Cortex of kidney (tissue), 1 donor: Measurements from ENCODE around the gene TWIST2.

Source experiments
- DNase-seq: peaks from one replicate; lab custom pipeline; 2025; lab: John Stamatoyannopoulos, UW

Gene TWIST2

GRCh38 chr2:238890618-238891456, 43.0 kb downstream of the TWIST2 start:
- DNase-seq: no peak

- DNase-seq: no peak
Observed at GRCh38 chr2:238891457-238892203, 43.7 kb downstream of the TWIST2 start.

GRCh38 chr2:238892204-238892500, 44.3 kb downstream of the TWIST2 start:
- no peak for DNase-seq

- DNase-seq: no peak
Observed at GRCh38 chr2:238892796-238893195, 44.9 kb downstream of the TWIST2 start.

- no peak for DNase-seq
Observed at GRCh38 chr2:238893349-238894000, 45.6 kb downstream of the TWIST2 start.

GRCh38 chr2:238894226-238894949, 46.5 kb downstream of the TWIST2 start:
- no peak for DNase-seq

GRCh38 chr2:238894950-238895298, 47.0 kb downstream of the TWIST2 start:
- no peak for DNase-seq

GRCh38 chr2:238895361-238895882, 47.5 kb downstream of the TWIST2 start:
- no peak for DNase-seq

GRCh38 chr2:238895891-238896600, 48.2 kb downstream of the TWIST2 start:
- no peak for DNase-seq

- DNase-seq: no peak
Observed at GRCh38 chr2:238896641-238897040, 48.8 kb downstream of the TWIST2 start.

DNA sequence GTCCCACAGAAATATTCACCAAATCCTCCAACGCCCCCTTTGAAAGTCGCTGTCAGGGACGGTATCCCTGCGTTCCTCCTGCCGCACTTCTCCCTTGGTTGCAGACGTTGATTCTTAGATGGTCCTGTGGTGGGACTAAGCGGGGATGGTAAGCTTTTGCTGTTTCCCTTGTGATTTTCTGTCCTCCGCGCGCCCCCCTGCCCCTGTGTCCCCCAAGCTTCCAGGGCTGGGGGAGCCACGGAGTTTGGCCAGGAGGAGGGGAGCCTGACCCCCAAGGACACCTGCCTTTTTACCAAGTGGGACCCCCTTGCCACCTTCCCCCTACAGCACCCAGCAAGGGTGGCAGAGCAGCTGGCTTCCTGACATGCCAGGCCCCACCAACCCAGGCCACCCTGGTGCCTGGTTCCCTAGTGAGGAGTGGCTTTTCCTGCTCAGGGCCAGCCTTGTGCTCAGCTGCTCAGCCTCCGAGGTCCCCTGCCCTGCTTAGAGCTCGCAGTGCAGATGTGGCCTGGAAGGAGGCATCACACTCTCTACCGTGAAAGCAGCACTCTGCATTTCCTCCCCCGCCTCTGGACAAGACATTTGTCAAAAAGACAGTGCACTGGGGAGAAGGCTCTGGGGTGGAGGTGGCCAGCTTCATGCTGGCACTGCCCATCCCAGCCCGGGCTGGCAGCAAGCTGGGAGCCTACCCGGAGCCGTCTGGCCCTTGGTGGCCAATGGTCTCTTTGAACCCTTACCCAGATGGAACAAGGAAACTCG, 49.4 kb downstream of the TWIST2 start:
- DNase-seq: no peak

- no peak for DNase-seq
Observed at GRCh38 chr2:238897911-238898311, 50.0 kb downstream of the TWIST2 start.

DNA sequence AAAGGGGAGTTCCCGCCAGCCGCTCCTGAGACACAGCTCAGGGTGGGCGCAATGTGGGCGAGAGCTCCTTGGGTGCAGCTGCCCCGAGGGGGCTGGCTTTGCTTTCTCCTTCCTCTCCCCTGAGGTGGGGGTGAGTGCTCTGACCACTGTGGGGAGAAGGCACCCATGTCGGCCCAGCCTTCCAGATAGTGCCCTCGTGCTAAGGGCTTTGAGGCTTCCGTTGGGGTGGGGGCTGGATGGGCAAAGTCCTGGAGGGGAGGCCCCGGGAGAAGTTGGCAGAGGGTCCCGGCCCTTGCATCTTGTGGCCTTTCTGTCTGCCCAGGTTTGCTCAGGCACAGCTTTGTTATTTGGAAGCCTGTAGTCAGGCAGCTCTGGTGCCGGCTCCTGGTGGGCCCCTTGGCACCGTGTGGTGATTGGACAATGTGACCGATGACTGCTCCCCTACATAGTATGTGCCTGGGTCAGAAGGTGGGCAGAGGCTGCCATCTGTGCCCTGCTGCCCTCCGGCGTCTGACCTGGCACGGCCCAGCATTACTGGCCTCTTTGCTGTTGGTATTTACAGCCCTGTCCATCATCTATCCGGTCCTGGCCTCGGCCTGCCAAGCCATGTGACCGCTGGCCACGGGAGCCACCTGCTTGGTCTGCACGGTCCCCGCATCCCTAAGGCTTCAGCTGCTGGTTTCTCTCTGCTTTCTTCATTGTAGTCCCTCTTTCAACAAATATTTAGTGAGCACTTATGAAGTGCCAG, 50.8 kb downstream of the TWIST2 start:
- DNase-seq: no peak

- DNase-seq: no peak
Observed at GRCh38 chr2:238899386-238899785, 51.5 kb downstream of the TWIST2 start.

- no peak for DNase-seq
Observed at GRCh38 chr2:238900511-238900910, 52.6 kb downstream of the TWIST2 start.

GRCh38 chr2:238901461-238902057, 53.7 kb downstream of the TWIST2 start:
- no peak for DNase-seq

GRCh38 chr2:238902285-238902684, 54.4 kb downstream of the TWIST2 start:
- no peak for DNase-seq

DNA sequence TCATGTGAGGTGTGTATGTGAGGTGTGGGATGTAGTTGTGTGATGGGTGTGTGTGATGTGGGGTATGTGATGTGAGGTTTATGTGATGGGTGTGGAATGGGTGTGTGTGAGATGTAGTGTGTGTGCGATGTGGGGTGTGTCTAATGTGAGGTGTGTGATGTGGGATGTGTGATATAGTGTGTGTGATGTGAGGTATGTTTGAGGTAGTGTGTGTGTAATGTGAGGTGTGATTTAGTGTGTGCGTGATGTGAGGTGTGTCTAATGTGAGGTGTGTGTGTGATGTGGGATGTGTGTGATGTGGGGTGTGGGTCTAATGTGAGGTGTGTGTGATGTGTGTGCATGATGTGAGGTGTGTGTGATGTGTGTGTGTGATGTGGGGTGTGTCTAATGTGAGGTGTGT, 55.3 kb downstream of the TWIST2 start:
- DNase-seq: no peak

- DNase-seq: no peak
Observed at GRCh38 chr2:238904177-238904576, 56.3 kb downstream of the TWIST2 start.

GRCh38 chr2:238904716-238905115, 56.8 kb downstream of the TWIST2 start:
- DNase-seq: no peak
